IMR-90 (cell line): ENCODE results near the gene ZNF544. TPM values are rescaled to one million over a fixed set of nuclear protein-coding genes. Genes with fewer than 3 reads are reported as not detected.
A peak's percentile ranks its signal among the peaks of the same experiment; 100 is the strongest.

Experiments
- ATAC-seq: fragments of 200-7000 bp; cut with Tn5 transposase; 2 replicates; pipeline ENCODE4 v1.9.1; 2020; ENCODE audit warnings: low read depth, mild to moderate bottlenecking, moderate library complexity
- BruUV-seq: library from RNA; stranded (reverse); fragments of 400-500 nt; replicated peaks from 2 replicates; lab custom pipeline; 2021; lab: Mats Ljungman, UMichigan
- CTCF ChIA-PET: fragments of 300-600 bp; formaldehyde crosslinking; extraction: SDS; loops from one replicate; lab custom pipeline; 2021; ENCODE audit warnings: antibody characterized with exemption; lab: Yijun Ruan, JAX
- POLR2A ChIA-PET: fragments of 300-600 bp; sonication (Branson Sonifier 250); formaldehyde crosslinking; loops from one replicate; lab custom pipeline; 2022; ENCODE audit warnings: antibody characterized with exemption; ENCODE audit not compliant: unreplicated experiment; lab: Charles Lee
- DNase-seq: peaks from one replicate; pipeline ENCODE4 v3.0.0; 2013
- H2AFZ ChIP-seq: replicated peaks from 2 replicates; pipeline ENCODE3; 2013; ENCODE audit warnings: low read length, mild to moderate bottlenecking; ENCODE audit not compliant: poor library complexity
- H2AK5ac ChIP-seq: 2 replicates; pipeline ENCODE4 v1.6.1; 2013; ENCODE audit warnings: low read depth, low read length, inconsistent platforms
- H2AK9ac ChIP-seq: replicated peaks from 2 replicates; pipeline ENCODE3; 2013; ENCODE audit warnings: mild to moderate bottlenecking, low read depth, low read length, moderate library complexity; ENCODE audit not compliant: poor library complexity
- H2BK120ac ChIP-seq: 2 replicates; pipeline ENCODE4 v1.6.1; 2013; ENCODE audit warnings: low read depth, low read length, inconsistent platforms
- H2BK15ac ChIP-seq: 3 replicates; pipeline ENCODE4 v1.6.1; 2013; ENCODE audit warnings: low read depth, low read length, inconsistent platforms
- H2BK20ac ChIP-seq: 2 replicates; pipeline ENCODE4 v1.6.1; 2013; ENCODE audit warnings: low read depth, mild to moderate bottlenecking, inconsistent platforms, low read length, moderate library complexity
- H2BK5ac ChIP-seq: 2 replicates; pipeline ENCODE4 v1.6.1; 2013; ENCODE audit warnings: mild to moderate bottlenecking, low read depth, low read length, inconsistent platforms; ENCODE audit not compliant: poor library complexity, severe bottlenecking
- H3K14ac ChIP-seq: replicated peaks from 2 replicates; pipeline ENCODE4 v1.6.1; 2013; ENCODE audit warnings: low read depth, low read length, inconsistent platforms
- H3K18ac ChIP-seq: 2 replicates; pipeline ENCODE4 v1.6.1; 2013; ENCODE audit warnings: low read depth, low read length, control low read depth
- H3K23ac ChIP-seq: 2 replicates; pipeline ENCODE4 v1.6.1; 2013; ENCODE audit warnings: low read depth, low read length, inconsistent platforms
- H3K27ac ChIP-seq: 2 replicates; pipeline ENCODE4 v1.5.1; 2013; ENCODE audit warnings: mild to moderate bottlenecking, control low read depth, low read length; ENCODE audit not compliant: insufficient read depth
- H3K27me3 ChIP-seq: 2 replicates; pipeline ENCODE4 v1.6.1; 2013; ENCODE audit warnings: low read length; ENCODE audit not compliant: control insufficient read depth, insufficient read depth
- H3K36me3 ChIP-seq: 2 replicates; pipeline ENCODE4 v1.6.1; 2013; ENCODE audit warnings: low read length, mixed read lengths; ENCODE audit not compliant: control insufficient read depth, insufficient read depth
- H3K4ac ChIP-seq: 2 replicates; pipeline ENCODE4 v1.6.1; 2013; ENCODE audit warnings: low read depth, low read length, inconsistent platforms
- H3K4me1 ChIP-seq: 2 replicates; pipeline ENCODE4 v1.6.1; 2013; ENCODE audit warnings: low read length, mixed read lengths; ENCODE audit not compliant: control insufficient read depth, insufficient read depth
- H3K4me2 ChIP-seq: 2 replicates; pipeline ENCODE4 v1.6.1; 2013; ENCODE audit warnings: low read depth, mild to moderate bottlenecking, control low read depth, low read length, moderate library complexity
- H3K4me3 ChIP-seq: 2 replicates; pipeline ENCODE4 v1.5.1; 2013; ENCODE audit warnings: low read depth, mild to moderate bottlenecking, control low read depth, low read length, moderate library complexity; ENCODE audit not compliant: insufficient read depth
- H3K56ac ChIP-seq: 2 replicates; pipeline ENCODE4 v1.6.1; 2013; ENCODE audit warnings: low read length, inconsistent platforms; ENCODE audit not compliant: insufficient read depth; ENCODE audit errors: extremely low read depth
- H3K79me1 ChIP-seq, 2 experiments: 2 replicates each; pipeline ENCODE4 v1.6.1; 2013; ENCODE audit warnings: low read length in 2 of 2, inconsistent platforms in 1 of 2, low read depth in 1 of 2
- H3K9ac ChIP-seq: 2 replicates; pipeline ENCODE4 v1.6.1; 2013; ENCODE audit warnings: low read depth, low read length, control low read depth
- H3K9me1 ChIP-seq: 2 replicates; pipeline ENCODE4 v1.6.1; 2013; ENCODE audit warnings: low read length, inconsistent platforms; ENCODE audit not compliant: insufficient read depth
- H3K9me3 ChIP-seq: 2 replicates; pipeline ENCODE4 v1.6.1; 2013; ENCODE audit warnings: low read length; ENCODE audit not compliant: control insufficient read depth, insufficient read depth
- H4K20me1 ChIP-seq: 2 replicates; pipeline ENCODE4 v1.6.1; 2013; ENCODE audit warnings: low read length, inconsistent platforms; ENCODE audit not compliant: insufficient read depth
- H4K5ac ChIP-seq: 2 replicates; pipeline ENCODE4 v1.6.1; 2013; ENCODE audit warnings: mild to moderate bottlenecking, low read depth, low read length, control low read depth
- H4K8ac ChIP-seq, 2 experiments: 2 replicates each; pipeline ENCODE4 v1.6.1; 2013; ENCODE audit warnings: low read depth in 2 of 2, low read length in 2 of 2, control low read depth in 1 of 2, inconsistent platforms in 1 of 2
- H4K91ac ChIP-seq: 2 replicates; pipeline ENCODE4 v1.6.1; 2013; ENCODE audit warnings: low read depth, low read length, inconsistent platforms; ENCODE audit not compliant: insufficient read depth
- MXI1 ChIP-seq: IDR thresholded peaks from 2 replicates; pipeline ENCODE4 v1.6.1; 2012; ENCODE audit warnings: low read depth, mild to moderate bottlenecking, low read length, moderate library complexity, borderline replicate concordance
- RAD21 ChIP-seq: IDR thresholded peaks from 2 replicates; pipeline ENCODE4 v1.6.1; 2012; ENCODE audit warnings: low read length, improper control_type of control experiment
- SMC3 ChIP-seq: fragments of 150-350 bp; IDR thresholded peaks from 2 replicates; pipeline ENCODE4 v1.6.1; 2016; ENCODE audit warnings: low read depth, mild to moderate bottlenecking, antibody characterized with exemption, low read length, moderate library complexity
- USF2 ChIP-seq: fragments of 150-350 bp; IDR thresholded peaks from 2 replicates; pipeline ENCODE4 v1.6.1; 2017; ENCODE audit warnings: mild to moderate bottlenecking, antibody characterized with exemption, low read length, low read depth
- WGBS, 2 experiments: methylation state at CpG; one replicate each; pipeline versions ENCODE4 v1.1.5 to v1.1.7; 2013; ENCODE audit warnings: missing lambda C conversion rate in 2 of 2; ENCODE audit not compliant: insufficient read length in 1 of 2; ENCODE audit errors: extremely low coverage in 2 of 2; 5-methylcytosine and 5-hydroxymethylcytosine counted together
- dilution Hi-C: fragments of 300-500 bp; cut with HindIII; formaldehyde crosslinking; loops from one replicate; pipeline ENCODE4 v1.14.3; 2018; ENCODE audit warnings: low sequenced_read_pairs; ENCODE audit not compliant: unreplicated experiment
- in situ Hi-C: fragments of 300-500 bp; cut with MboI; formaldehyde crosslinking; loops from 3 replicates; pipeline ENCODE4 v1.14.3; 2019; ENCODE audit warnings: low sequenced_read_pairs, inconsistent platforms, mixed read lengths
- intact Hi-C: fragments of 100-400 bp; cut with micrococcal nuclease; formaldehyde crosslinking; loops from 2 replicates; pipeline ENCODE4 v1.10.0; 2022
- polyA plus RNA-seq, 3 experiments: library from polyadenylated mRNA; depleted of rRNA; stranded (reverse); fragments of >200 nt; gene quantifications; 2 replicates each; pipeline ENCODE4 v1.2.3, GENCODE V29; 2012; ENCODE audit warnings: low replicate concordance in 1 of 3
- total RNA-seq: library from RNA; depleted of rRNA; stranded (reverse); fragments of >200 nt; gene quantifications from 2 replicates; pipeline ENCODE4 v1.2.3, GENCODE V29; 2012
- TF ChIP-seq, protein P1 (sequence below): conservative IDR thresholded peaks from 2 replicates; pipeline ENCODE4 v1.5.1; 2012; ENCODE audit warnings: mild to moderate bottlenecking, low read depth, low read length, improper control_type of control experiment
- TF ChIP-seq, protein P2 (sequence below): fragments of 150-350 bp; IDR thresholded peaks from 2 replicates; pipeline ENCODE4 v1.6.1; 2016; ENCODE audit warnings: low read depth, mild to moderate bottlenecking, low read length, moderate library complexity, borderline replicate concordance

Gene ZNF544
- total and polyA plus RNA-seq, 2 of the 4 experiments (the other 2 are of a cell fraction) = 19.3 to 45.9 TPM

DNA sequence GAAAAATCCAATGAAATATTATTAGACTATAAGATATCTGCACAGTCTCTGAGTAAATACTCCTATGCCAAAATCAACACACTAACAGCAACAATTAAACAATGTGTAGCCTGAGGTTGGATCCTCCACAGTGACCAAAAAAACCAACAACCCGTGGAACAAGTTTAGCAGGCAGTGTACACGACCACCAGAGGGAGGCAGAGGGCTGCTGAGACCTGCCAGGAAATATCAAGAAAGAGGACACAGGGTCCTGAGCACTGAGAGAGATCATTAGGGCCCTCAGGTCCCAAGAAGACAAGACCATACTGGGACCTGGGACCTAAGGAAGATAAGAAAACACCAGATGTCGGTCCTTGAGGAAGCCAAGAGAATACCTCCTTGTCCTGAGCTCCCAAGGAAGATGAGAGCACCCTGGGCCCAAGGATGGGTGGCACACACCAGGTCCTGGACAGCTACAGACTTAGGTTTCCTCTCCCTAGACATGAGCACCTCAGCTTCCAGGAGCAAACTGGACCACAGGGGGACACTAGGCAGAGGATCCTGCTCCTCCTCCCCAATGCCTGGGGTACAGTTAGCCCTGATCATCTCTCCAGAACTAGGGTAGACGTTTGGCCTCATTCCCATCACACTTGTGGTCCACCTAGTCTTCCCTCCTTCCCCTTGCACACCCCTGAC, 46.7 kb upstream of the ZNF544 start:
- intact Hi-C loops = loop anchor here (5.0 kb wide), 1 partner anchor 95 kb away; the partner anchor contains the start of gene ZNF8
- BruUV-seq = no TSS peak
- H3K36me3 ChIP-seq = peaks cover 35% of the 10 kb centered on the region

More for the DNA sequence above, 46.7 kb upstream of the ZNF544 start:
- Histone ChIP-seq H4K8ac (peak overlapping the region; percentile 83 to 100; a peak in 3 of 4 replicates), H2AFZ (peak overlapping the region; percentile 93), H4K91ac (peak overlapping the region; percentile 60; the same call in 1 of the 2 replicates), H3K14ac (no peak overlapping the region), H2AK5ac (peak overlapping the region; percentile 15; the same call in 1 of the 2 replicates), H3K4me2 (peak overlapping the region; percentile 28; the same call in 1 of the 2 replicates), H2BK15ac (0 out of 3 replicates have a peak overlapping the region, but pooled peaks have one; percentile 0), H2BK5ac (peak overlapping the region; percentile 55), H3K79me1 (peaks cover 21 to 31% of the 10 kb centered on the region in 2 experiments; a peak in 3 of 4 replicates), H3K18ac (no peak overlapping the region), H2AK9ac (peak overlapping the region; percentile 91), H2BK20ac (no peak overlapping the region), H3K27ac (peak overlapping the region; percentile 56; the same call in 1 of the 2 replicates), H3K9me3 (peaks cover 78% of the 10 kb centered on the region), H3K9me1 (no peaks in the 10 kb centered on the region), H3K27me3 (no peaks in the 10 kb centered on the region), H4K5ac (0 out of 2 replicates have a peak overlapping the region, but pooled peaks have one; percentile 6), H2BK120ac (no peak overlapping the region), H3K56ac (no peak overlapping the region; the same call in 1 of the 2 replicates), H4K20me1 (no peaks in the 10 kb centered on the region), H3K4ac (peak overlapping the region; percentile 44), H3K4me1 (no peaks in the 10 kb centered on the region), H3K4me3 (peak overlapping the region; percentile 43), H3K9ac (no peak overlapping the region), H3K23ac (no peak overlapping the region)
- dilution Hi-C loops (no loop called here), in situ Hi-C loops (no loop called here)
- POLR2A ChIA-PET = no interaction called here
- no peak for TF ChIP-seq USF2
- TF ChIP-seq, protein P1, sequence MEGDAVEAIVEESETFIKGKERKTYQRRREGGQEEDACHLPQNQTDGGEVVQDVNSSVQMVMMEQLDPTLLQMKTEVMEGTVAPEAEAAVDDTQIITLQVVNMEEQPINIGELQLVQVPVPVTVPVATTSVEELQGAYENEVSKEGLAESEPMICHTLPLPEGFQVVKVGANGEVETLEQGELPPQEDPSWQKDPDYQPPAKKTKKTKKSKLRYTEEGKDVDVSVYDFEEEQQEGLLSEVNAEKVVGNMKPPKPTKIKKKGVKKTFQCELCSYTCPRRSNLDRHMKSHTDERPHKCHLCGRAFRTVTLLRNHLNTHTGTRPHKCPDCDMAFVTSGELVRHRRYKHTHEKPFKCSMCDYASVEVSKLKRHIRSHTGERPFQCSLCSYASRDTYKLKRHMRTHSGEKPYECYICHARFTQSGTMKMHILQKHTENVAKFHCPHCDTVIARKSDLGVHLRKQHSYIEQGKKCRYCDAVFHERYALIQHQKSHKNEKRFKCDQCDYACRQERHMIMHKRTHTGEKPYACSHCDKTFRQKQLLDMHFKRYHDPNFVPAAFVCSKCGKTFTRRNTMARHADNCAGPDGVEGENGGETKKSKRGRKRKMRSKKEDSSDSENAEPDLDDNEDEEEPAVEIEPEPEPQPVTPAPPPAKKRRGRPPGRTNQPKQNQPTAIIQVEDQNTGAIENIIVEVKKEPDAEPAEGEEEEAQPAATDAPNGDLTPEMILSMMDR = peak; percentile 19; the same call in 1 of the 2 replicates
- TF ChIP-seq RAD21 = peak; percentile 24; the same call in 1 of the 2 replicates
- no peak for TF ChIP-seq MXI1
- TF ChIP-seq SMC3 = no peak
- TF ChIP-seq, protein P2, sequence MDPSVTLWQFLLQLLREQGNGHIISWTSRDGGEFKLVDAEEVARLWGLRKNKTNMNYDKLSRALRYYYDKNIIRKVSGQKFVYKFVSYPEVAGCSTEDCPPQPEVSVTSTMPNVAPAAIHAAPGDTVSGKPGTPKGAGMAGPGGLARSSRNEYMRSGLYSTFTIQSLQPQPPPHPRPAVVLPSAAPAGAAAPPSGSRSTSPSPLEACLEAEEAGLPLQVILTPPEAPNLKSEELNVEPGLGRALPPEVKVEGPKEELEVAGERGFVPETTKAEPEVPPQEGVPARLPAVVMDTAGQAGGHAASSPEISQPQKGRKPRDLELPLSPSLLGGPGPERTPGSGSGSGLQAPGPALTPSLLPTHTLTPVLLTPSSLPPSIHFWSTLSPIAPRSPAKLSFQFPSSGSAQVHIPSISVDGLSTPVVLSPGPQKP = no peak
- ATAC-seq (no peak), DNase-seq (no peak)
- 30% methylated on average over 2 of the region's 4 CpGs; no CpG with 5 or more reads in 1 of the 2 experiments for WGBS, 2 experiments
- CTCF ChIA-PET = no interaction called here
